ENCODE data around the gene MGST2.

MGST2 gene

DNA sequence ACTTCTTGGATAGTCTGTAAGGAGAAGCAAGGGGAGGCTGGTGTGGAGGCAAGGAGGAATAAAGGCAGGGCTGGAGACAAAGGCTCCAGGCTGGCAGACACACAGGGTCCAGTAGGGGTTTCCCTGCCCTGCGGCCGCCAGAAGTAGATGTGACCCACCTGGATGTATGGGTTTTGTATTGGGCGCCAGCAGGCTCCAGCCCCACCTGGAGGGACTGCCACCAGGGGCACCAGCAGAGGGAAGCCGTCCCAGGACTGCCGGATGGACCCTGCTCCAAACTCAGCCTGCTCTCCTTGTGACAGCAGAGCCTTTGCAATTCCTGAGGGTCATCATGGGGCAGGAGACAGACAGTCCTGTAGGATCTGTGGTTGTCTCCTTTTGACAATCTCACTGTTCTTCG, 52.7 kb downstream of the MGST2 start:
- Histone ChIP-seq H3F3A (ENCODE audit: low read depth) (no peaks in the 10 kb centered on the region), H3K27me3 (ENCODE audit: insufficient read depth, low read length, poor library complexity, severe bottlenecking) (no peaks in the 10 kb centered on the region), H3K79me2 (ENCODE audit: insufficient read depth, low read length) (no peaks in the 10 kb centered on the region), H3K36me3 (ENCODE audit: insufficient read depth, low read length) (peaks cover 34% of the 10 kb centered on the region; the same call in 1 of the 2 replicates), H3K4me2 (ENCODE audit: low read depth, low read length, poor library complexity, severe bottlenecking) (no peak overlapping the region), H3K4me3 (ENCODE audit: low read length, poor library complexity, severe bottlenecking) (no peak overlapping the region), H3K9me2 (replicated peaks; ENCODE audit: low read depth, low read length) (no peaks in the 10 kb centered on the region), H2AFZ (ENCODE audit: low read length) (no peak overlapping the region), H4K20me1 (ENCODE audit: insufficient read depth, low read length, poor library complexity, severe bottlenecking) (no peaks in the 10 kb centered on the region), H3K9ac (ENCODE audit: low read depth, low read length, poor library complexity, severe bottlenecking) (no peak overlapping the region), H3K9me3 (ENCODE audit: insufficient read depth, low read depth, low read length) (no peaks in the 10 kb centered on the region), H3K4me1 (ENCODE audit: insufficient read depth, low read length, poor library complexity, severe bottlenecking) (no peaks in the 10 kb centered on the region)
- TF ChIP-seq, protein P1, sequence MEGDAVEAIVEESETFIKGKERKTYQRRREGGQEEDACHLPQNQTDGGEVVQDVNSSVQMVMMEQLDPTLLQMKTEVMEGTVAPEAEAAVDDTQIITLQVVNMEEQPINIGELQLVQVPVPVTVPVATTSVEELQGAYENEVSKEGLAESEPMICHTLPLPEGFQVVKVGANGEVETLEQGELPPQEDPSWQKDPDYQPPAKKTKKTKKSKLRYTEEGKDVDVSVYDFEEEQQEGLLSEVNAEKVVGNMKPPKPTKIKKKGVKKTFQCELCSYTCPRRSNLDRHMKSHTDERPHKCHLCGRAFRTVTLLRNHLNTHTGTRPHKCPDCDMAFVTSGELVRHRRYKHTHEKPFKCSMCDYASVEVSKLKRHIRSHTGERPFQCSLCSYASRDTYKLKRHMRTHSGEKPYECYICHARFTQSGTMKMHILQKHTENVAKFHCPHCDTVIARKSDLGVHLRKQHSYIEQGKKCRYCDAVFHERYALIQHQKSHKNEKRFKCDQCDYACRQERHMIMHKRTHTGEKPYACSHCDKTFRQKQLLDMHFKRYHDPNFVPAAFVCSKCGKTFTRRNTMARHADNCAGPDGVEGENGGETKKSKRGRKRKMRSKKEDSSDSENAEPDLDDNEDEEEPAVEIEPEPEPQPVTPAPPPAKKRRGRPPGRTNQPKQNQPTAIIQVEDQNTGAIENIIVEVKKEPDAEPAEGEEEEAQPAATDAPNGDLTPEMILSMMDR (conservative IDR thresholded peaks at IDR 0.05; ENCODE audit: low read length), result no peak
- no peak for TF ChIP-seq EZH2phosphoT487 (IDR thresholded peaks at IDR 0.05; ENCODE audit: borderline replicate concordance)

GRCh38 chr4:139718833-139719232, 53.2 kb downstream of the MGST2 start:
- H3K4me3 ChIP-seq (ENCODE audit: low read length, poor library complexity, severe bottlenecking), result no peak overlapping the region
- no peak overlapping the region for H3K4me2 ChIP-seq (ENCODE audit: low read depth, low read length, poor library complexity, severe bottlenecking)
- peaks cover 39% of the 10 kb centered on the region; the same call in 1 of the 2 replicates for H3K36me3 ChIP-seq (ENCODE audit: insufficient read depth, low read length)
- H3K4me1 ChIP-seq (ENCODE audit: insufficient read depth, low read length, poor library complexity, severe bottlenecking), result no peaks in the 10 kb centered on the region
- H3K9me2 ChIP-seq (replicated peaks; ENCODE audit: low read depth, low read length), result no peaks in the 10 kb centered on the region
- no peak overlapping the region for H3K9ac ChIP-seq (ENCODE audit: low read depth, low read length, poor library complexity, severe bottlenecking)
- H4K20me1 ChIP-seq (ENCODE audit: insufficient read depth, low read length, poor library complexity, severe bottlenecking), result no peaks in the 10 kb centered on the region
- no peak overlapping the region for H2AFZ ChIP-seq (ENCODE audit: low read length)
- H3F3A ChIP-seq (ENCODE audit: low read depth), result no peaks in the 10 kb centered on the region
- H3K27me3 ChIP-seq (ENCODE audit: insufficient read depth, low read length, poor library complexity, severe bottlenecking), result no peaks in the 10 kb centered on the region
- TF ChIP-seq, protein P1 (conservative IDR thresholded peaks at IDR 0.05; ENCODE audit: low read length), result no peak
- TF ChIP-seq EZH2phosphoT487 (IDR thresholded peaks at IDR 0.05; ENCODE audit: borderline replicate concordance), result no peak
- no peaks in the 10 kb centered on the region for H3K79me2 ChIP-seq (ENCODE audit: insufficient read depth, low read length)
- no peaks in the 10 kb centered on the region for H3K9me3 ChIP-seq (ENCODE audit: insufficient read depth, low read depth, low read length)

- H3K4me3 ChIP-seq (ENCODE audit: low read length, poor library complexity, severe bottlenecking), result no peak overlapping the region
- no peak overlapping the region for H3K9ac ChIP-seq (ENCODE audit: low read depth, low read length, poor library complexity, severe bottlenecking)
- no peak overlapping the region for H3K4me2 ChIP-seq (ENCODE audit: low read depth, low read length, poor library complexity, severe bottlenecking)
- H3K27me3 ChIP-seq (ENCODE audit: insufficient read depth, low read length, poor library complexity, severe bottlenecking), result no peaks in the 10 kb centered on the region
- TF ChIP-seq EZH2phosphoT487 (IDR thresholded peaks at IDR 0.05; ENCODE audit: borderline replicate concordance), result no peak
- TF ChIP-seq, protein P1 (conservative IDR thresholded peaks at IDR 0.05; ENCODE audit: low read length), result no peak
- peaks cover 44% of the 10 kb centered on the region; the same call in 1 of the 2 replicates for H3K36me3 ChIP-seq (ENCODE audit: insufficient read depth, low read length)
- H3K4me1 ChIP-seq (ENCODE audit: insufficient read depth, low read length, poor library complexity, severe bottlenecking), result no peaks in the 10 kb centered on the region
- no peaks in the 10 kb centered on the region for H3K9me3 ChIP-seq (ENCODE audit: insufficient read depth, low read depth, low read length)
- no peaks in the 10 kb centered on the region for H3K9me2 ChIP-seq (replicated peaks; ENCODE audit: low read depth, low read length)
- H2AFZ ChIP-seq (ENCODE audit: low read length), result no peak overlapping the region
- H3K79me2 ChIP-seq (ENCODE audit: insufficient read depth, low read length), result no peaks in the 10 kb centered on the region
- H3F3A ChIP-seq (ENCODE audit: low read depth), result no peaks in the 10 kb centered on the region
- no peaks in the 10 kb centered on the region for H4K20me1 ChIP-seq (ENCODE audit: insufficient read depth, low read length, poor library complexity, severe bottlenecking)
Observed at GRCh38 chr4:139719381-139720101, 53.9 kb downstream of the MGST2 start.
